ENCODE measurements around the gene KSR1. TPM values are rescaled to one million over a fixed set of nuclear protein-coding genes. Genes with fewer than 3 reads are reported as not detected.
A peak's percentile ranks its signal among the peaks of the same experiment; 100 is the strongest.
"Not testable (repeated sequence)": the region's sequence is repeated elsewhere in the genome, so short reads cannot be mapped to it uniquely, and the experiment has no call there.

KSR1 gene
- 2.5 and 9.6 TPM in 2 replicates for total RNA-seq (2014; rRNA removed; shearing (Covaris generic))
- 0.98 and 1.3 TPM in 2 replicates for polyA plus RNA-seq (2016; fragmentation: Nextera tagmentation; extraction: Ambion mirVana)

- TF ChIP-seq EZH2phosphoT487 (IDR thresholded peaks at IDR 0.05; ENCODE audit: insufficient read depth, low read depth), result no peak
- peak; percentile 88 for DNase-seq
- peaks cover 7% of the 10 kb centered on the region; the same call in 1 of the 2 replicates for H3F3A ChIP-seq (ENCODE audit: insufficient read depth)
- H3K9me2 ChIP-seq (ENCODE audit: insufficient read depth), result no peaks in the 10 kb centered on the region
- in situ Hi-C loops (cut with MboI), result loop anchor here (10.0 kb wide), 1 partner anchor 59 kb away; no protein-coding TSS in a partner anchor
- H3K36me3 ChIP-seq (ENCODE audit: low read depth), result no peaks in the 10 kb centered on the region
- WGBS, 2 experiments (ENCODE audit: low coverage in 1 of 2, low lambda C conversion rate in 2 of 2, missing lambda C conversion rate in 2 of 2), result 1 to 2% methylated on average over 34 to 62 of the region's 88 CpGs
- H4K20me1 ChIP-seq (ENCODE audit: insufficient read depth), result no peaks in the 10 kb centered on the region
- no peak within 1 kb of the TSS for H3K27ac ChIP-seq
- H3K79me2 ChIP-seq (ENCODE audit: insufficient read depth), result peaks cover 7% of the 10 kb centered on the region; the same call in 1 of the 2 replicates
- H3K9me3 ChIP-seq (ENCODE audit: low read depth), result no peaks in the 10 kb centered on the region
- H3K4me2 ChIP-seq (ENCODE audit: unreplicated experiment), result peak within 1 kb of the TSS; percentile 75
- peak within 1 kb of the TSS; percentile 74 for H3K9ac ChIP-seq
- peaks cover 8% of the 10 kb centered on the region; the same call in 1 of the 2 replicates for H3K27me3 ChIP-seq (replicated peaks; ENCODE audit: insufficient read depth)
- H2AFZ ChIP-seq, result peak within 1 kb of the TSS; percentile 88
- H3K4me3 ChIP-seq, result peak within 1 kb of the TSS; percentile 77
- peaks cover 13% of the 10 kb centered on the region for H3K4me1 ChIP-seq (ENCODE audit: insufficient read depth)
These were observed at the start of gene KSR1 for GRCh38 chr17:27455914-27456680. Gene KSR1, plus strand, starts transcription at chr17:27456448. Its CDS starts 196 bp downstream, at chr17:27456644.

- no peak for TF ChIP-seq EZH2phosphoT487 (IDR thresholded peaks at IDR 0.05; ENCODE audit: insufficient read depth, low read depth)
- TF ChIP-seq EZH2 (IDR thresholded peaks at IDR 0.05; ENCODE audit: insufficient read depth, poor library complexity, severe bottlenecking), result no peak
- 0 out of 2 replicates have a peak, but pooled peaks cover under 1% of the 10 kb centered on the region for H3K27me3 ChIP-seq (replicated peaks; ENCODE audit: insufficient read depth)
- no peak overlapping the region for H3K27ac ChIP-seq
- no peaks in the 10 kb centered on the region for H4K20me1 ChIP-seq (ENCODE audit: insufficient read depth)
- peaks cover 12% of the 10 kb centered on the region for H3K4me1 ChIP-seq (ENCODE audit: insufficient read depth)
- DNase-seq, result peak; percentile 86
- no peaks in the 10 kb centered on the region for H3K9me3 ChIP-seq (ENCODE audit: low read depth)
- H3F3A ChIP-seq (ENCODE audit: insufficient read depth), result no peaks in the 10 kb centered on the region
- H3K4me2 ChIP-seq (ENCODE audit: unreplicated experiment), result peak overlapping the region; percentile 59
- H3K9ac ChIP-seq, result no peak overlapping the region
- WGBS, 2 experiments (ENCODE audit: low coverage in 1 of 2, low lambda C conversion rate in 2 of 2, missing lambda C conversion rate in 2 of 2), result 19 to 20% methylated on average over 6 of the region's 6 CpGs
- H3K9me2 ChIP-seq (ENCODE audit: insufficient read depth), result no peaks in the 10 kb centered on the region
- peak overlapping the region; percentile 27; the same call in 1 of the 2 replicates for H2AFZ ChIP-seq
- no peaks in the 10 kb centered on the region for H3K79me2 ChIP-seq (ENCODE audit: insufficient read depth)
- no peak overlapping the region for H3K4me3 ChIP-seq
- H3K36me3 ChIP-seq (ENCODE audit: low read depth), result no peaks in the 10 kb centered on the region
- in situ Hi-C loops (cut with MboI), result no loop called here
These were observed 48.1 kb upstream of the KSR1 start for GRCh38 chr17:27407916-27408864.

GRCh38 chr17:27408891-27409290 lies 47.4 kb upstream of the KSR1 start:
- peak; percentile 69 for DNase-seq
- Histone ChIP-seq H3F3A (ENCODE audit: insufficient read depth) (no peaks in the 10 kb centered on the region), H3K79me2 (ENCODE audit: insufficient read depth) (no peaks in the 10 kb centered on the region), H4K20me1 (ENCODE audit: insufficient read depth) (no peaks in the 10 kb centered on the region), H3K27ac (no peak overlapping the region), H3K4me1 (ENCODE audit: insufficient read depth) (peaks cover 12% of the 10 kb centered on the region), H3K36me3 (ENCODE audit: low read depth) (no peaks in the 10 kb centered on the region), H2AFZ (peak overlapping the region; percentile 27; the same call in 1 of the 2 replicates), H3K9me2 (ENCODE audit: insufficient read depth) (no peaks in the 10 kb centered on the region), H3K4me3 (no peak overlapping the region), H3K27me3 (replicated peaks; ENCODE audit: insufficient read depth) (0 out of 2 replicates have a peak, but pooled peaks cover 4% of the 10 kb centered on the region), H3K9ac (no peak overlapping the region), H3K4me2 (ENCODE audit: unreplicated experiment) (peak overlapping the region; percentile 59), H3K9me3 (ENCODE audit: low read depth) (no peaks in the 10 kb centered on the region)
- TF ChIP-seq EZH2 (IDR thresholded peaks at IDR 0.05; ENCODE audit: insufficient read depth, poor library complexity, severe bottlenecking), result no peak
- in situ Hi-C loops (cut with MboI), result no loop called here
- 43 to 46% methylated on average over 4 of the region's 4 CpGs for WGBS, 2 experiments (ENCODE audit: low coverage in 1 of 2, low lambda C conversion rate in 2 of 2, missing lambda C conversion rate in 2 of 2)

- H3K79me2 ChIP-seq (ENCODE audit: insufficient read depth); in situ Hi-C loops (cut with MboI); H3K9ac ChIP-seq; H3K36me3 ChIP-seq (ENCODE audit: low read depth); H3K27me3 ChIP-seq (replicated peaks; ENCODE audit: insufficient read depth); H3K9me3 ChIP-seq (ENCODE audit: low read depth); H3K4me2 ChIP-seq (ENCODE audit: unreplicated experiment); DNase-seq; H3K9me2 ChIP-seq (ENCODE audit: insufficient read depth); H2AFZ ChIP-seq; H3F3A ChIP-seq (ENCODE audit: insufficient read depth); H3K27ac ChIP-seq; H3K4me3 ChIP-seq; H4K20me1 ChIP-seq (ENCODE audit: insufficient read depth): not testable (repeated sequence)
- peaks cover 12% of the 10 kb centered on the region for H3K4me1 ChIP-seq (ENCODE audit: insufficient read depth)
- WGBS, 2 experiments (ENCODE audit: low coverage in 1 of 2, low lambda C conversion rate in 2 of 2, missing lambda C conversion rate in 2 of 2), result 74 to 78% methylated on average over 9 of the region's 9 CpGs
These were observed 44.1 kb upstream of the KSR1 start for GRCh38 chr17:27412158-27412557.

Measured in GM23248 (cell line).